ENCODE measurements around the gene ECE2.

Gene ECE2

GRCh38 chr3:184236636-184237035 is 39.2 kb upstream of the ECE2 start:
- Histone ChIP-seq H3F3A (ENCODE audit: insufficient read depth, low read length) (no peaks in the 10 kb centered on the region), H4K20me1 (ENCODE audit: insufficient read depth, low read length) (no peaks in the 10 kb centered on the region), H3K36me3 (ENCODE audit: insufficient read depth, low read length) (no peaks in the 10 kb centered on the region), H3K4me3 (ENCODE audit: low read depth, low read length, poor library complexity, severe bottlenecking) (no peak overlapping the region), H3K9ac (ENCODE audit: low read length) (no peak overlapping the region), H3K79me2 (ENCODE audit: insufficient read depth, low read length) (no peaks in the 10 kb centered on the region), H3K9me2 (ENCODE audit: low read depth, low read length) (no peaks in the 10 kb centered on the region), H3K9me3 (ENCODE audit: low read length) (no peaks in the 10 kb centered on the region), H2AFZ (ENCODE audit: low read length) (no peak overlapping the region), H3K4me1 (ENCODE audit: insufficient read depth, low read length, severe bottlenecking) (no peaks in the 10 kb centered on the region), H3K4me2 (ENCODE audit: low read length) (no peak overlapping the region), H3K27me3 (ENCODE audit: insufficient read depth, low read length) (peaks cover 9% of the 10 kb centered on the region), H3K27ac (ENCODE audit: low read depth, low read length, poor library complexity, severe bottlenecking) (no peak overlapping the region)
- TF ChIP-seq EZH2 (IDR thresholded peaks at IDR 0.05; ENCODE audit: borderline replicate concordance, low read length), result no peak
- TF ChIP-seq CTCF (IDR thresholded peaks at IDR 0.05; ENCODE audit: low read length), result no peak

DNA sequence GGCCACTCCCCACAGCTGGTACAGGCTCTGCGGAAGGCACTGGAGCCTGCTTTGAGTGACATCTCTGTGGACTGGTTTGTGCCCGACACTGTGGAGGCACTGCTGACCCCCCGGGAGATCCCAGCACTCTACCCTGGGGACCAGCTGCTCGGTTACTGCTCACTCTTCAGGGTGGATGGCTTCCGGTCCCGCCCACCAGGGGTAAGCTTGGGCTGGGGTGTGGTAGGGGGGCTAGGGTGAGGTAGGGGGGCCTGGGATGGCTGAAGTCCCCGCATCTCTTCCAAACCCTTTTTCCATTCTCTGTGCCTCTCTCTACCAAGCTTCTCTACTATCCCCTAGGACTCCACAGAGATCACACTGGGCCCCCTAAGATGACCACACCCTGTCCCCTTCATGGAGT is 38.6 kb upstream of the ECE2 start:
- no peaks in the 10 kb centered on the region for H3K4me1 ChIP-seq (ENCODE audit: insufficient read depth, low read length, severe bottlenecking)
- no peak overlapping the region for H2AFZ ChIP-seq (ENCODE audit: low read length)
- H3K9me2 ChIP-seq (ENCODE audit: low read depth, low read length), result no peaks in the 10 kb centered on the region
- H3K27me3 ChIP-seq (ENCODE audit: insufficient read depth, low read length), result peaks cover 9% of the 10 kb centered on the region
- TF ChIP-seq CTCF (IDR thresholded peaks at IDR 0.05; ENCODE audit: low read length), result no peak
- no peak for TF ChIP-seq EZH2 (IDR thresholded peaks at IDR 0.05; ENCODE audit: borderline replicate concordance, low read length)
- H3K36me3 ChIP-seq (ENCODE audit: insufficient read depth, low read length), result peaks cover 3% of the 10 kb centered on the region
- H3F3A ChIP-seq (ENCODE audit: insufficient read depth, low read length), result no peaks in the 10 kb centered on the region
- no peaks in the 10 kb centered on the region for H3K79me2 ChIP-seq (ENCODE audit: insufficient read depth, low read length)
- H3K9me3 ChIP-seq (ENCODE audit: low read length), result no peaks in the 10 kb centered on the region
- no peak overlapping the region for H3K4me3 ChIP-seq (ENCODE audit: low read depth, low read length, poor library complexity, severe bottlenecking)
- no peak overlapping the region for H3K27ac ChIP-seq (ENCODE audit: low read depth, low read length, poor library complexity, severe bottlenecking)
- no peaks in the 10 kb centered on the region for H4K20me1 ChIP-seq (ENCODE audit: insufficient read depth, low read length)
- no peak overlapping the region for H3K4me2 ChIP-seq (ENCODE audit: low read length)
- H3K9ac ChIP-seq (ENCODE audit: low read length), result no peak overlapping the region

- H3F3A ChIP-seq (ENCODE audit: insufficient read depth, low read length), result no peaks in the 10 kb centered on the region
- H3K79me2 ChIP-seq (ENCODE audit: insufficient read depth, low read length), result no peaks in the 10 kb centered on the region
- peaks cover 6% of the 10 kb centered on the region for H3K27me3 ChIP-seq (ENCODE audit: insufficient read depth, low read length)
- no peak overlapping the region for H3K4me3 ChIP-seq (ENCODE audit: low read depth, low read length, poor library complexity, severe bottlenecking)
- no peaks in the 10 kb centered on the region for H3K9me2 ChIP-seq (ENCODE audit: low read depth, low read length)
- H3K9me3 ChIP-seq (ENCODE audit: low read length), result no peaks in the 10 kb centered on the region
- H3K4me2 ChIP-seq (ENCODE audit: low read length), result no peak overlapping the region
- H3K36me3 ChIP-seq (ENCODE audit: insufficient read depth, low read length), result peaks cover 9% of the 10 kb centered on the region
- H3K9ac ChIP-seq (ENCODE audit: low read length), result no peak overlapping the region
- H4K20me1 ChIP-seq (ENCODE audit: insufficient read depth, low read length), result no peaks in the 10 kb centered on the region
- no peak overlapping the region for H3K27ac ChIP-seq (ENCODE audit: low read depth, low read length, poor library complexity, severe bottlenecking)
- no peak overlapping the region for H2AFZ ChIP-seq (ENCODE audit: low read length)
- no peaks in the 10 kb centered on the region for H3K4me1 ChIP-seq (ENCODE audit: insufficient read depth, low read length, severe bottlenecking)
- TF ChIP-seq CTCF (IDR thresholded peaks at IDR 0.05; ENCODE audit: low read length) (no peak), EZH2 (IDR thresholded peaks at IDR 0.05; ENCODE audit: borderline replicate concordance, low read length) (no peak)
Measured at GRCh38 chr3:184237807-184238206, 38.0 kb upstream of the ECE2 start.

Data from OCI-LY1 (cell line).